Body of pancreas (tissue), 4 donors: ENCODE results near the gene THUMPD1. TPM values are rescaled to one million over a fixed set of nuclear protein-coding genes. Genes with fewer than 3 reads are reported as not detected.

ENCODE experiments used
- ATAC-seq: fragments of 150-250 bp; one replicate; pipeline ENCODE4 v1.9.1; 2016
- DNase-seq, 4 donors: peaks; one replicate each; pipeline ENCODE4 v3.0.0-alpha.2; 2019
- H3K27ac ChIP-seq, 4 donors: fragments of 200-600 bp; sonication (generic); 1 replicate in 3 of 4; 2 replicates in 1 of 4; pipeline versions ENCODE4 v1.5.1 to v1.6.1; 2016 to 2019; ENCODE audit warnings: mild to moderate bottlenecking in 1 of 4, mixed read lengths in 1 of 4, moderate library complexity in 1 of 4
- H3K27me3 ChIP-seq, 2 donors: fragments of 200-600 bp; sonication (generic); one replicate each; pipeline ENCODE4 v1.6.0; 2016; ENCODE audit warnings: mild to moderate bottlenecking in 1 of 2
- H3K36me3 ChIP-seq, 2 donors: fragments of 200-600 bp; sonication (generic); replicated peaks in 1 of 2; 2 replicates each; pipeline ENCODE4 v1.5.1; 2016; ENCODE audit warnings: low read depth in 2 of 2; ENCODE audit not compliant: insufficient read depth in 1 of 2
- H3K4me1 ChIP-seq: fragments of 200-600 bp; sonication (generic); one replicate; pipeline ENCODE4 v1.6.0; 2016
- H3K4me3 ChIP-seq, 2 donors: fragments of 200-600 bp; sonication (generic); 1 replicate in 1 of 2; 2 replicates in 1 of 2; pipeline ENCODE4 v1.5.1; 2016 to 2019
- H3K9me3 ChIP-seq, 3 donors: fragments of 200-600 bp; sonication (generic); 1 replicate in 2 of 3; 2 replicates in 1 of 3; pipeline ENCODE4 v1.5.1; 2016
- POLR2A ChIP-seq, 3 donors: fragments of 450-650 bp; IDR thresholded peaks; one replicate each; pipeline ENCODE4 v1.6.1; 2016; ENCODE audit warnings: antibody characterized with exemption in 3 of 3, mild to moderate bottlenecking in 2 of 3
- WGBS, 2 donors: methylation state at CpG; one replicate each; pipeline ENCODE4 v1.1.5; 2017; 5-methylcytosine and 5-hydroxymethylcytosine counted together
- intact Hi-C: fragments of 100-400 bp; cut with DNase I; formaldehyde crosslinking; loops from one replicate; pipeline ENCODE4 v1.15.1; 2023
- small RNA-seq: library from RNA; depleted of rRNA; stranded (forward); fragments of <200 nt; gene quantifications from one replicate; pipeline ENCODE3, GENCODE V24; 2016
- total RNA-seq, 2 donors: library from RNA; depleted of rRNA; stranded (reverse); fragments of >200 nt; gene quantifications; one replicate each; pipeline ENCODE4 v1.1.0, GENCODE V29; 2016
- TF ChIP-seq, protein P1 (sequence below), 7 experiments: fragments of 450-650 bp in 4 of 7; fragments of 200-600 bp in 3 of 7; sonication (generic) in 3 of 7; IDR thresholded peaks; one replicate each; pipeline ENCODE4 v1.5.1; 2016 to 2019; ENCODE audit warnings: antibody characterized with exemption in 7 of 7

Gene THUMPD1
- total RNA-seq, 2 donors from 2014 or later: 25.1 to 34.8 TPM

DNA sequence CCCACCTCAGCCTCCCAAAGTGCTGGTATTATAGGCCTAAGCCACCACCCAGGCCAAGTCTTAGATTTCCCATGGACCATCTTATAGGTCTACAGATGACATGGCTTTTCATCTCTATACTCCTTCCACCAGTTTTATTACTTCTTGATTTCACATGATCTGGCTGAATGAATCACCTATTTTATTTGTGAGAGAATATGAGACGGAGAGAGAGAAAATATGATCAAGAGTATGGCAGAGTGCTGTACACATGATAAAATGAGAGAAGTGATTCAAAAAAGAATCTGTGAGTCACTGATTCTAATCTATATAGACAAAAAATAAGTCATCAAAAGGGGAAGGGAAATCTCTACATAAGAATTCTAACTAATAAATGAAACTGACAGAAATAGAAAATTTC, 57.8 kb downstream of the THUMPD1 start:
- Histone ChIP-seq H3K9me3 (no peaks in the 10 kb centered on the region), H3K4me3 (no peak overlapping the region), H3K36me3 (no peaks in the 10 kb centered on the region), H3K27ac (no peak overlapping the region), H3K27me3 (no peaks in the 10 kb centered on the region), H3K4me1 (peaks cover under 1% of the 10 kb centered on the region)
- intact Hi-C loops: no loop called here
- DNase-seq: no peak
- 70 to 76% methylated on average over 1 of the region's 1 CpG for WGBS, 2 donors
- ATAC-seq: no peak
- TF ChIP-seq, protein P1, sequence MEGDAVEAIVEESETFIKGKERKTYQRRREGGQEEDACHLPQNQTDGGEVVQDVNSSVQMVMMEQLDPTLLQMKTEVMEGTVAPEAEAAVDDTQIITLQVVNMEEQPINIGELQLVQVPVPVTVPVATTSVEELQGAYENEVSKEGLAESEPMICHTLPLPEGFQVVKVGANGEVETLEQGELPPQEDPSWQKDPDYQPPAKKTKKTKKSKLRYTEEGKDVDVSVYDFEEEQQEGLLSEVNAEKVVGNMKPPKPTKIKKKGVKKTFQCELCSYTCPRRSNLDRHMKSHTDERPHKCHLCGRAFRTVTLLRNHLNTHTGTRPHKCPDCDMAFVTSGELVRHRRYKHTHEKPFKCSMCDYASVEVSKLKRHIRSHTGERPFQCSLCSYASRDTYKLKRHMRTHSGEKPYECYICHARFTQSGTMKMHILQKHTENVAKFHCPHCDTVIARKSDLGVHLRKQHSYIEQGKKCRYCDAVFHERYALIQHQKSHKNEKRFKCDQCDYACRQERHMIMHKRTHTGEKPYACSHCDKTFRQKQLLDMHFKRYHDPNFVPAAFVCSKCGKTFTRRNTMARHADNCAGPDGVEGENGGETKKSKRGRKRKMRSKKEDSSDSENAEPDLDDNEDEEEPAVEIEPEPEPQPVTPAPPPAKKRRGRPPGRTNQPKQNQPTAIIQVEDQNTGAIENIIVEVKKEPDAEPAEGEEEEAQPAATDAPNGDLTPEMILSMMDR (IDR thresholded peaks at IDR 0.05): no peak
- no peak for TF ChIP-seq POLR2A (IDR thresholded peaks at IDR 0.05)

Small RNAs within 50 kb of the gene (small RNA-seq; reads per million reads assigned to genes)
- not detected for gene RNU6-944P

Other genes with a start within 250 kb of the THUMPD1 start
- gene ACSM2B, start 165.5 kb downstream of the THUMPD1 start, total RNA-seq: 1 to 10 TPM; 1.3 to 2.3 TPM
- 1 to 10 TPM in 1 of 2 donors, not detected in 1; 4.9 TPM for gene ACSM1, start 44.1 kb downstream of the THUMPD1 start, total RNA-seq
- 10 to 100 TPM; 65.9 to 89.2 TPM for gene ACSM3, start 22.2 kb upstream of the THUMPD1 start, total RNA-seq
- 10 to 100 TPM; 13.2 to 16.3 TPM for gene ERI2, start 64.7 kb upstream of the THUMPD1 start, total RNA-seq
- gene REXO5, start 64.7 kb upstream of the THUMPD1 start, total RNA-seq: 1 to 10 TPM; 2.3 to 3.6 TPM
- 10 to 100 TPM in 1 of 2 donors, 1 to 10 TPM in 1; 7.5 to 14.5 TPM for gene DCUN1D3, start 158.5 kb upstream of the THUMPD1 start, total RNA-seq
- 10 to 100 TPM; 13.5 to 18.9 TPM for gene LYRM1, start 159.0 kb upstream of the THUMPD1 start, total RNA-seq